ENCODE measurements around the gene PCDHA3. TPM values are rescaled to one million over a fixed set of nuclear protein-coding genes. Genes with fewer than 3 reads are reported as not detected.

The PCDHA3 gene
- total and polyA plus RNA-seq, 2 of the 8 experiments (the other 6 are each of a cell fraction or from before 2014, with no cell fraction given) = 0.48 to 0.67 TPM

GRCh38 chr5:140835622-140836510 is 35.0 kb downstream of the PCDHA3 start (continued):
- TF ChIP-seq BACH1 (IDR thresholded peaks at IDR 0.05; ENCODE audit: low read length) (no peak), KDM1A (IDR thresholded peaks at IDR 0.05; ENCODE audit: borderline replicate concordance, low read length) (no peak), TAF1 (IDR thresholded peaks at IDR 0.05; ENCODE audit: low read depth, low read length) (no peak)
